Body of pancreas (tissue), 4 donors: ENCODE results near the gene EBF4.

ENCODE experiments used
- POLR2A ChIP-seq, 3 donors: fragments of 450-650 bp; IDR thresholded peaks; one replicate each; pipeline ENCODE4 v1.6.1; 2016; ENCODE audit warnings: antibody characterized with exemption in 3 of 3, mild to moderate bottlenecking in 2 of 3
- TF ChIP-seq, protein P1 (sequence below), 7 experiments: fragments of 450-650 bp in 4 of 7; fragments of 200-600 bp in 3 of 7; sonication (generic) in 3 of 7; IDR thresholded peaks; one replicate each; pipeline ENCODE4 v1.5.1; 2016 to 2019; ENCODE audit warnings: antibody characterized with exemption in 7 of 7

DNA sequence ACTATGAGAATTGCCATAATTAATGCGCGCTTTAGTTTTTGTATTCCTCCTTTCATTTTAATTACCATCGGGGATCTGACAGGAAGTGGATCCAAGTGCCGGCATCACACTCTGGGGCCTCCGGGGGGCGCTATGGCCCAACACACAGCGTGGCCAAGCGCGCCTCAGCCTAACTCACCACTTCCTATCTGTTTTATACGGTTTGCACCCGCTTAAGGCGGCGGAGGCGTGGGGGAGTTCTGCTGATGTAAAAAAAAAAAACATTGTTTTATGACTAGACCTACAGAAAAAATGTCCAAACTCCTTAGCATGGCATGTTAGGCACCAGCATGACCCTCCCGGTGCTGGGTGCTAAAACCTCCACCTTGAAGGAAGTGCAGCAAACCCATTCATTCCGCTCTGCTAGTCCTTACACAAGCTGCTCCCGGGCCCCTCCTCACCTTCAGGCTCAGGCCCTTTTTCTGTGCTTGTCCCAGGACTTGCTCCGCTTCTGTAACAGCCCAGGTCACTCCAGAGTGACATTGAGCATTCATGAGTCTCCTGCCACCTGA lies 4.5 kb upstream of the EBF4 start:
- TF ChIP-seq, protein P1, sequence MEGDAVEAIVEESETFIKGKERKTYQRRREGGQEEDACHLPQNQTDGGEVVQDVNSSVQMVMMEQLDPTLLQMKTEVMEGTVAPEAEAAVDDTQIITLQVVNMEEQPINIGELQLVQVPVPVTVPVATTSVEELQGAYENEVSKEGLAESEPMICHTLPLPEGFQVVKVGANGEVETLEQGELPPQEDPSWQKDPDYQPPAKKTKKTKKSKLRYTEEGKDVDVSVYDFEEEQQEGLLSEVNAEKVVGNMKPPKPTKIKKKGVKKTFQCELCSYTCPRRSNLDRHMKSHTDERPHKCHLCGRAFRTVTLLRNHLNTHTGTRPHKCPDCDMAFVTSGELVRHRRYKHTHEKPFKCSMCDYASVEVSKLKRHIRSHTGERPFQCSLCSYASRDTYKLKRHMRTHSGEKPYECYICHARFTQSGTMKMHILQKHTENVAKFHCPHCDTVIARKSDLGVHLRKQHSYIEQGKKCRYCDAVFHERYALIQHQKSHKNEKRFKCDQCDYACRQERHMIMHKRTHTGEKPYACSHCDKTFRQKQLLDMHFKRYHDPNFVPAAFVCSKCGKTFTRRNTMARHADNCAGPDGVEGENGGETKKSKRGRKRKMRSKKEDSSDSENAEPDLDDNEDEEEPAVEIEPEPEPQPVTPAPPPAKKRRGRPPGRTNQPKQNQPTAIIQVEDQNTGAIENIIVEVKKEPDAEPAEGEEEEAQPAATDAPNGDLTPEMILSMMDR (IDR thresholded peaks at IDR 0.05), result peak in 6 of 7 experiments; percentile 33 to 62 (median 52)
- TF ChIP-seq POLR2A (IDR thresholded peaks at IDR 0.05), result no peak
